Hepatocyte (in vitro differentiated cells): ENCODE results near the gene RASGRF1. TPM values are rescaled to one million over a fixed set of nuclear protein-coding genes. Genes with fewer than 3 reads are reported as not detected.

Source experiments
- DNase-seq: peaks from one replicate; pipeline ENCODE4 v3.0.0-alpha.2; 2016; ENCODE audit warnings: low spot score
- H2AFZ ChIP-seq: fragments of 200-600 bp; sonication (generic); 2 replicates; pipeline ENCODE4 v1.6.0; 2016; ENCODE audit warnings: antibody characterized with exemption, mild to moderate bottlenecking
- H3K27ac ChIP-seq: fragments of 200-600 bp; sonication (generic); 2 replicates; pipeline ENCODE4 v1.5.1; 2016; ENCODE audit warnings: mild to moderate bottlenecking
- H3K27me3 ChIP-seq: fragments of 200-600 bp; sonication (generic); 2 replicates; pipeline ENCODE4 v1.6.1; 2016
- H3K36me3 ChIP-seq: fragments of 200-600 bp; sonication (generic); replicated peaks from 2 replicates; pipeline ENCODE4 v1.5.1; 2016; ENCODE audit warnings: low read depth; ENCODE audit not compliant: insufficient read depth
- H3K4me1 ChIP-seq: fragments of 200-600 bp; sonication (generic); 2 replicates; pipeline ENCODE4 v1.5.1; 2016; ENCODE audit warnings: mild to moderate bottlenecking, moderate library complexity; ENCODE audit not compliant: insufficient read depth
- H3K4me2 ChIP-seq: fragments of 200-600 bp; sonication (generic); 2 replicates; pipeline ENCODE4 v1.6.0; 2016
- H3K4me3 ChIP-seq: fragments of 200-600 bp; sonication (generic); 2 replicates; pipeline ENCODE4 v1.5.1; 2016; ENCODE audit warnings: mild to moderate bottlenecking
- H3K79me2 ChIP-seq: fragments of 200-600 bp; sonication (generic); 2 replicates; pipeline ENCODE4 v1.6.0; 2017; ENCODE audit warnings: mild to moderate bottlenecking
- H3K9me2 ChIP-seq: fragments of 200-600 bp; sonication (generic); replicated peaks from 2 replicates; pipeline ENCODE4 v1.6.0; 2017; ENCODE audit warnings: mild to moderate bottlenecking; ENCODE audit not compliant: insufficient read depth
- H3K9me3 ChIP-seq: fragments of 200-600 bp; sonication (generic); 2 replicates; pipeline ENCODE4 v1.5.1; 2016; ENCODE audit warnings: low read depth, mild to moderate bottlenecking
- H4K20me1 ChIP-seq: fragments of 200-600 bp; sonication (generic); 2 replicates; pipeline ENCODE4 v1.6.0; 2016; ENCODE audit warnings: mild to moderate bottlenecking; ENCODE audit not compliant: insufficient read depth, poor library complexity, severe bottlenecking
- CTCF ChIP-seq: fragments of 200-600 bp; sonication (generic); IDR thresholded peaks from 2 replicates; pipeline ENCODE4 v1.5.1; 2016; ENCODE audit warnings: antibody characterized with exemption, mild to moderate bottlenecking; ENCODE audit not compliant: poor library complexity
- EZH2 ChIP-seq: fragments of 200-600 bp; sonication (generic); IDR thresholded peaks from 2 replicates; pipeline ENCODE4 v1.6.1; 2016; ENCODE audit warnings: antibody characterized with exemption, mild to moderate bottlenecking, borderline replicate concordance
- EZH2phosphoT487 ChIP-seq: fragments of 200-600 bp; sonication (generic); IDR thresholded peaks from one replicate; pipeline ENCODE4 v1.6.1; 2018; ENCODE audit warnings: antibody characterized with exemption, mild to moderate bottlenecking, low read depth, moderate library complexity; ENCODE audit not compliant: unreplicated experiment, severe bottlenecking
- WGBS: methylation state at CpG from one replicate; pipeline ENCODE4 v1.1.6; 2016; ENCODE audit warnings: low lambda C conversion rate; ENCODE audit errors: missing lambda C conversion rate; 5-methylcytosine and 5-hydroxymethylcytosine counted together
- polyA plus RNA-seq: library from polyadenylated mRNA; unstranded; fragments of >200 nt; fragmentation: Nextera tagmentation; extraction: Ambion mirVana; gene quantifications from 2 replicates; pipeline ENCODE4 v1.2.1, GENCODE V29; 2016
- total RNA-seq: library from RNA; depleted of rRNA; stranded (reverse); fragments of >200 nt; gene quantifications from 2 replicates; pipeline ENCODE4 v1.2.3, GENCODE V29; 2014

Gene RASGRF1
- total RNA-seq, result 1.5 and 2.3 TPM in 2 replicates
- 0.18 and 0.52 TPM in 2 replicates for polyA plus RNA-seq

- no peaks in the 10 kb centered on the region for H3K79me2 ChIP-seq
- H3K27me3 ChIP-seq, result peaks cover 90% of the 10 kb centered on the region
- no peaks in the 10 kb centered on the region for H4K20me1 ChIP-seq
- no peaks in the 10 kb centered on the region for H3K9me3 ChIP-seq
- peaks cover 20% of the 10 kb centered on the region for H3K4me1 ChIP-seq
- WGBS, result 2% methylated on average over 44 of the region's 61 CpGs
- peak within 1 kb of the TSS; percentile 7 for H3K4me3 ChIP-seq
- TF ChIP-seq CTCF (no peak), EZH2 (peak; percentile 23)
- H3K27ac ChIP-seq, result no peak within 1 kb of the TSS
- H3K9me2 ChIP-seq, result no peaks in the 10 kb centered on the region
- H2AFZ ChIP-seq, result peak within 1 kb of the TSS; percentile 20
- H3K4me2 ChIP-seq, result peak within 1 kb of the TSS; percentile 87
- no peaks in the 10 kb centered on the region for H3K36me3 ChIP-seq
- peak; percentile 40 for DNase-seq
Measured at GRCh38 chr15:79090487-79091203, at the start of gene RASGRF1. Gene RASGRF1, minus strand, starts transcription at chr15:79090780. Its CDS starts 282 bp downstream, at chr15:79090498.

- Histone ChIP-seq H3K27me3 (peaks cover 7% of the 10 kb centered on the region), H3K36me3 (no peaks in the 10 kb centered on the region), H3K27ac (no peak overlapping the region), H2AFZ (no peak overlapping the region), H3K9me3 (no peaks in the 10 kb centered on the region), H3K4me1 (no peaks in the 10 kb centered on the region), H3K9me2 (no peaks in the 10 kb centered on the region), H3K79me2 (no peaks in the 10 kb centered on the region), H3K4me2 (no peak overlapping the region), H4K20me1 (no peaks in the 10 kb centered on the region), H3K4me3 (no peak overlapping the region)
- no peak for DNase-seq
- WGBS, result 59% methylated on average over 3 of the region's 3 CpGs
- TF ChIP-seq EZH2phosphoT487, result no peak
Measured at GRCh38 chr15:79136434-79137046, 46.0 kb upstream of the RASGRF1 start.

- H3K4me3 ChIP-seq, result no peak overlapping the region
Measured at GRCh38 chr15:79133309-79133708, 42.7 kb upstream of the RASGRF1 start.

More at GRCh38 chr15:79133309-79133708, 42.7 kb upstream of the RASGRF1 start:
- Histone ChIP-seq H3K4me1 (no peaks in the 10 kb centered on the region), H3K9me2 (no peaks in the 10 kb centered on the region), H2AFZ (no peak overlapping the region), H3K27me3 (peaks cover 7% of the 10 kb centered on the region), H3K27ac (no peak overlapping the region), H3K79me2 (no peaks in the 10 kb centered on the region), H3K4me2 (no peak overlapping the region), H4K20me1 (no peaks in the 10 kb centered on the region), H3K36me3 (no peaks in the 10 kb centered on the region), H3K9me3 (no peaks in the 10 kb centered on the region)
- TF ChIP-seq EZH2phosphoT487 (no peak), EZH2 (no peak), CTCF (no peak)
- DNase-seq, result no peak
- 88% methylated on average over 2 of the region's 2 CpGs for WGBS
